ENCODE measurements around the gene EFCAB6. TPM values are rescaled to one million over a fixed set of nuclear protein-coding genes. Genes with fewer than 3 reads are reported as not detected.

The EFCAB6 gene
- total and polyA plus RNA-seq, 5 donors from 2014 or later = 0.18 to 0.77 (median 0.30) TPM; not detected in 2

DNA sequence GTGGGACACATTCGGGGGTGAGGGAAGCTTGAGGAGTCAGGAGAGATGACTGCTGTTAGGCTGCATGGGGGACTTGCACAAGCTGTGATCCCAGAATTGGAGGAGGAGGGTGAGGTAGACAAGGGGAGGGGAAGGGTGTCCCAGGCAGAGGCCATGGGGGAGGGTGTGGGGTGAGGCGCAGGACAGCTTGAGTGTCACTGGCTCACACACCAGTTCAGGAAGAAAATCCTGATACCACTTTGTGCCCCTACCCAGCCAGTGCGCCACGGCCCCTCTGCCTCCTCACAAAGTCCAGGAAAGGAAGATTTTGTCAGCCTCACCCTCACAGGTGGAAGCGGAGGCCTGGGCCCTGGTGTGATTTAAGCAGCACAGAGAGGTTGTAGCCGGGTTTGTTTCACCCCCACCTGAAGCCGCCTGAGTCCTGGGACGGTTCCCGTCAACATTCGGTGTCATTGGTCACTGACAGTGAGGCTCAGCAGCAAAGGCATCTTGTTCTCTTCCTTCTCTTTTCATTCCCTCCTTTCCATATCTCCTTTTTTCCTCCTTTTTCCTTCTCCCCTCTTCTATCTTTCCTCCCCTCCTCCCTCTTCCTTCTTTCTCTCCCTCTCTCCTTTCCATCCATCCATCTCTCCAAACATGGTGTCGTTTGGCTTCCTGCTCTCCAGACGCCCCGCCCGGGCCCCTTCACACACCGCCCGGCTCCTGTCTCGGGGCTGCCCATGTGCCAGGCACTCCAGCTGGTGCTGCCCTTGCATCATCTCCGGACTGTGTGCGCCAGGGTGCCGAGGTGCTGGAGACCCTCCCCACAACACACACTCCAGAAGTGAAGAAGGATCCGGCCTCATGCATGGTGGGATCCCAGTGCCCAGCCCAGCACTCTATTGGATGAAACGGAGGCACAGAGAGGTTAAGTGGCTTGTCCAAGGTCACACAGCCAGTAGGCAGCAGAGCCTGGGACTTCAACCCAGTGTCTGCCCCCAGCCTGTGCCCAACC, 311.0 kb downstream of the EFCAB6 start:
- peaks cover 0 to 2% (median 0%) of the 10 kb centered on the region in 7 donors for H3K9me3 Mint-ChIP-seq
- DNase-seq (no peak), ATAC-seq (ENCODE audit: low read depth in 2 of 2) (no peak)
- Histone ChIP-seq H3K27ac (ENCODE audit: insufficient read depth, low read length, poor library complexity, severe bottlenecking) (no peak overlapping the region), H3K9me3 (ENCODE audit: control insufficient read depth in 2 of 2, low read length in 2 of 2) (no peaks in the 10 kb centered on the region), H3K27me3 (ENCODE audit: control insufficient read depth, insufficient read depth, low read length) (no peaks in the 10 kb centered on the region), H3K4me1 (ENCODE audit: control insufficient read depth, insufficient read depth, low read length, poor library complexity, severe bottlenecking) (no peaks in the 10 kb centered on the region), H3K36me3 (ENCODE audit: control insufficient read depth, insufficient read depth, low read length) (no peaks in the 10 kb centered on the region), H3K4me3 (ENCODE audit: low read depth, low read length) (no peak overlapping the region)
- no peaks in the 10 kb centered on the region for H3K27me3 Mint-ChIP-seq
- H3K4me3 Mint-ChIP-seq = no peak overlapping the region
- H3K27ac Mint-ChIP-seq = peak overlapping the region in 1 of 3 donors; percentile 74
- no peaks in the 10 kb centered on the region for H3K36me3 Mint-ChIP-seq
- H3K4me1 Mint-ChIP-seq = no peaks in the 10 kb centered on the region

DNA sequence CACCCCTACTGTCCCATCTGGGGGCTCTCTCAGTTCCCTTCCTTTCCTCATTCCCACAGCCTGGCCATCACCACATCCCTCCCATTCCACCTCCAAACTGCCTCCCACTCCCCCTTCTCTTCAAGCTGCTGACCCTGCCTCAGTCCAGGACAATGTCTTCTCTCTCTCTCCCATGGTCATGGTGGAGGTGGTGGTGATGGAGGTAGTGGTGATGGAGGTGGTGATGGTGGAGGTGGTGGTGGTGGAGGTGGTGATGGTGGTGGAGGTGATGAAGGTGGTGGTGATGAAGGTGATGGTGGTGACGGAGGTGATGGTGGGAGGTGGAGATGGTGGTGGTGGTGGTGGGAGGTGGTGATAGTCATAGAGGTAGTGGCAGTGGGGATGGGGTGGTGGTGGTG, 313.2 kb downstream of the EFCAB6 start:
- no peak overlapping the region for H3K4me3 Mint-ChIP-seq
- no peaks in the 10 kb centered on the region for H3K4me1 Mint-ChIP-seq
- Histone ChIP-seq H3K4me1 (ENCODE audit: control insufficient read depth, insufficient read depth, low read length, poor library complexity, severe bottlenecking) (no peaks in the 10 kb centered on the region), H3K27ac (ENCODE audit: insufficient read depth, low read length, poor library complexity, severe bottlenecking) (no peak overlapping the region), H3K36me3 (ENCODE audit: control insufficient read depth, insufficient read depth, low read length) (no peaks in the 10 kb centered on the region), H3K4me3 (ENCODE audit: low read depth, low read length) (no peak overlapping the region), H3K9me3 (ENCODE audit: control insufficient read depth in 2 of 2, low read length in 2 of 2) (no peaks in the 10 kb centered on the region), H3K27me3 (ENCODE audit: control insufficient read depth, insufficient read depth, low read length) (no peaks in the 10 kb centered on the region)
- H3K9me3 Mint-ChIP-seq = peaks cover 0 to 2% (median 0%) of the 10 kb centered on the region in 7 donors
- ATAC-seq (ENCODE audit: low read depth in 2 of 2) (no peak), DNase-seq (no peak)
- H3K27me3 Mint-ChIP-seq = no peaks in the 10 kb centered on the region
- H3K27ac Mint-ChIP-seq = no peak overlapping the region
- H3K36me3 Mint-ChIP-seq = no peaks in the 10 kb centered on the region

DNA sequence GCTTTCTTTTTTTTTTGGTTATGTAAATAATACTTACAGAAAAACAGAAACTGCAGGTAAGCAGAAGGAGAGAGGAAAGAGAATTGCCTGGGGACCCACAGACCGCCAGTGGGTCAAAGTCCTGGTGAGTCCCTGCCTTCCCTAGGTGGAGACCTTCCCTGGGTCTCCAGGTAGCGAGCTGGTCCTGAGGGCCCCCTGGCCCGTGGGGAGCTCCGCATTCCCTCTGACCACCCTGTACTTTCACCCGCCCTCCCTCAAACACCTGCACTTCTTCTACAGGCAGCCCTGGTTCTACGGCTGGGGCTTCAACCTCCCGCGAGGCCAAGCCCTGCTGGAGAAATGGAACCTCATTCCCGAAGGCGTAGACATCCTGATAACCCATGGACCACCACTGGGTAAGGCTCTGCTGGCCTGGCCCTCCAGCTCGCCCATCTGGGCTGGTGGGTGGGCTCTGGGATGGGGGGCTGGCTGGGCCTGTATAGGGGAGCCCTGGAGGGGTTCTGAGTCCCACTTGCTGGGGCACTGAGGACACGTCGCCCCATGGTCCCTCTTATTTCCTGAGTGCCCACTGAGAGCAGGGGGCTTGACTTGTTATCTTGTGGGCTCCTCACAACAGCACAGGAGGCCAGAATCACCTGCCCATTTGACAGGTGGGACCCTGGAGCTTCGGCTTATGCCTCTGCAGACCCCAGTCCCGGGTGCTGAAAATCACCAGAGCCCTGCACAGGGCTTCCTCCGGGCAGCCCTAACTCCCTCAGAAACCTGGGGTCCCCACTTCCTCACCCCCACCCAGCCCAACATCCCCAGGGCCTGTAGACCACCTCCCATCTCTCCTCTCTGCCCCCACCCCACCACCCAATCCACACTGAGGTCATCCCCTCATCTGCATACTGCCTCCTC, 313.9 kb downstream of the EFCAB6 start:
- Histone ChIP-seq H3K27me3 (ENCODE audit: control insufficient read depth, insufficient read depth, low read length) (no peaks in the 10 kb centered on the region), H3K4me1 (ENCODE audit: control insufficient read depth, insufficient read depth, low read length, poor library complexity, severe bottlenecking) (no peaks in the 10 kb centered on the region), H3K9me3 (ENCODE audit: control insufficient read depth in 2 of 2, low read length in 2 of 2) (no peaks in the 10 kb centered on the region), H3K36me3 (ENCODE audit: control insufficient read depth, insufficient read depth, low read length) (no peaks in the 10 kb centered on the region), H3K27ac (ENCODE audit: insufficient read depth, low read length, poor library complexity, severe bottlenecking) (no peak overlapping the region), H3K4me3 (ENCODE audit: low read depth, low read length) (no peak overlapping the region)
- Mint-ChIP-seq H3K4me3 (no peak overlapping the region), H3K9me3 (peaks cover 0 to 2% (median 0%) of the 10 kb centered on the region in 7 donors), H3K27ac (no peak overlapping the region), H3K27me3 (no peaks in the 10 kb centered on the region), H3K36me3 (no peaks in the 10 kb centered on the region), H3K4me1 (no peaks in the 10 kb centered on the region)
- ATAC-seq (ENCODE audit: low read depth in 2 of 2) (no peak), DNase-seq (no peak)

DNA sequence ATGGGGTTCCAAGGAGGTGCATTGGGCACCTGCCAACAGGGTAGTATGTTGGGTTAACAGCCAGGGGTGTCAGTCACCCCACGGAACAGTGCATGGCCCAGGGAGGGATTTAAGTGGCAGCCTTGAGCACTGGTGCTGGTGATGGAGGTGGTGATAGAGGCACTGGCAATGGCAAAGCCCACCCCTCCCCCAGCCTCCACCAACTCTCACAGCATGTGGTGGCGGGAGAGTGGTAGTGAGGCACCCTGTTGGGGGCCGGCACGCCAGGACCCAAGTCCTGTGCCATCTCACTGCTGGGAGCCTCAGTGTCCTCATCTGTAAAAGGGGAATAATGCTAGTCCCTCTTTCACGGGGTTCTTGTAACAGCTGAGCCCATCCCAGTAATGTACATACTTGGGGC, 318.8 kb downstream of the EFCAB6 start:
- H3K4me1 ChIP-seq (ENCODE audit: control insufficient read depth, insufficient read depth, low read length, poor library complexity, severe bottlenecking) = no peaks in the 10 kb centered on the region
- ATAC-seq (ENCODE audit: low read depth in 2 of 2) = no peak
- H3K27me3 Mint-ChIP-seq = no peaks in the 10 kb centered on the region
- H3K27me3 ChIP-seq (ENCODE audit: control insufficient read depth, insufficient read depth, low read length) = no peaks in the 10 kb centered on the region
- peaks cover 0 to 2% (median 1%) of the 10 kb centered on the region in 7 donors for H3K9me3 Mint-ChIP-seq
- peaks cover 0 to 2% of the 10 kb centered on the region in 2 experiments for H3K9me3 ChIP-seq (ENCODE audit: control insufficient read depth in 2 of 2, low read length in 2 of 2)
- no peak overlapping the region for H3K4me3 ChIP-seq (ENCODE audit: low read depth, low read length)
- H3K27ac ChIP-seq (ENCODE audit: insufficient read depth, low read length, poor library complexity, severe bottlenecking) = no peak overlapping the region
- H3K36me3 Mint-ChIP-seq = no peaks in the 10 kb centered on the region
- DNase-seq = no peak
- no peaks in the 10 kb centered on the region for H3K36me3 ChIP-seq (ENCODE audit: control insufficient read depth, insufficient read depth, low read length)
- H3K27ac Mint-ChIP-seq = no peak overlapping the region
- no peak overlapping the region for H3K4me3 Mint-ChIP-seq
- H3K4me1 Mint-ChIP-seq = no peaks in the 10 kb centered on the region

DNA sequence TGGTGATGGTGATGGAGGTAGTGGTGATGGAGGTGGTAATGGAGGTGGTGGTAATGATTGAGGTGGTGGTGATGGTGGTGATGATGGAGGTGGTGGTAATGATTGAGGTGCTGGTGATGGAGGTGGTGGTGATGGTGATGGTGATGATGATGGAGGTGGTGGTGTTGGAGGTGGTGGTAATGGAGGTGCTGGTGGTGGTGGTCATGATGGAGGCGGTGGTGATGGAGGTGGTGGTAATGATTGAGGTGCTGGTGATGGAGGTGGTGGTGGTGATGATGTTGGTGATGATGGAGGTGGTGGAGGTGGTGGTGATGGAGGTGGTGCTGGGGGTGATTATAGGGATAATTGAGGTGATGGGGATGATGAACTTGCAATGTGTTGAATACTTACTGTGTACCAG, 320.4 kb downstream of the EFCAB6 start:
- Histone ChIP-seq H3K27ac (ENCODE audit: insufficient read depth, low read length, poor library complexity, severe bottlenecking) (no peak overlapping the region), H3K4me3 (ENCODE audit: low read depth, low read length) (no peak overlapping the region), H3K27me3 (ENCODE audit: control insufficient read depth, insufficient read depth, low read length) (no peaks in the 10 kb centered on the region), H3K4me1 (ENCODE audit: control insufficient read depth, insufficient read depth, low read length, poor library complexity, severe bottlenecking) (no peaks in the 10 kb centered on the region), H3K9me3 (ENCODE audit: control insufficient read depth in 2 of 2, low read length in 2 of 2) (peaks cover 0 to 2% of the 10 kb centered on the region in 2 experiments), H3K36me3 (ENCODE audit: control insufficient read depth, insufficient read depth, low read length) (no peaks in the 10 kb centered on the region)
- Mint-ChIP-seq H3K4me1 (no peaks in the 10 kb centered on the region), H3K36me3 (no peaks in the 10 kb centered on the region), H3K27ac (no peak overlapping the region), H3K27me3 (no peaks in the 10 kb centered on the region), H3K9me3 (peaks cover 0 to 2% (median 0%) of the 10 kb centered on the region in 7 donors), H3K4me3 (no peak overlapping the region)
- DNase-seq (no peak), ATAC-seq (ENCODE audit: low read depth in 2 of 2) (no peak)

DNA sequence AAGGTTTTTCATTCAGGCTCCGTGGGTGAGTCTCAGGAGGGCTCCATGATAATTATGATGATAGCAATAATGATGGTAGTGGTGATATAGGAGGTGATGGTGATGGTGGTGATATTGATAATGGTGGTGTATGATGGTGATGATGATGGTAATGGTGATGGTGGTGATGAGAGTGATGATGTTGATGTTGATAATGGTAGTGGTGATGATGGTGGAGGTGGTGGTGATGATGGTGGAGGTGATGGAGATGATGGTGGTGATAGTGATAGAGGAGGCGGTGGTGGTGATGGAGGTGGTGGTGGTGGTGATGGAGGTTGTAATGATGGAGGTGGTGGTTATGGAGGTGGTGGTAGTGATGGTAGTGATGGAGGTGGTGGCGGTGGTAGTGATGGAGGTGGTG, 320.9 kb downstream of the EFCAB6 start:
- no peaks in the 10 kb centered on the region for H3K4me1 Mint-ChIP-seq
- no peaks in the 10 kb centered on the region for H3K4me1 ChIP-seq (ENCODE audit: control insufficient read depth, insufficient read depth, low read length, poor library complexity, severe bottlenecking)

DNA sequence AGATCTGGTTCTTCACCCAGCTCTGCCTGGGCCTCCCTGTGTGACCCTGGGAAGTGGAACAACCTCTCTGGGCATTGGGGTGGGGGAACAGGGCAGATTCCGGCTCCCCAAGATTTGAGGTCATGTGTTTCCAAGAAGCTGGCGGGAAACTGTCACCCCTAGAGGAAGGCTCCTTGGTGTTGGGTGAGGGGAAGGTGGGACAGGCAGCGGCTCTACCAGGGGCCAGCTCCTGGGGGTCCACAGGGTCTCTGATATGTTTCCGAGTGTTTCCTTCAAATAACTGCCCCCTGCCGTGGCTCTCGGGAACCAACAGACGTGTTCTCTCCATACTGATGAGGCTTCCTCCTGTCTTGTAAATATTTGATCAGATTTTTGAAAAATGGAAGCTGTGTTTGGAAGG, 321.8 kb downstream of the EFCAB6 start:
- Mint-ChIP-seq H3K27ac (no peak overlapping the region), H3K4me1 (no peaks in the 10 kb centered on the region), H3K9me3 (peaks cover 0 to 2% (median 0%) of the 10 kb centered on the region in 7 donors), H3K4me3 (no peak overlapping the region), H3K27me3 (no peaks in the 10 kb centered on the region), H3K36me3 (no peaks in the 10 kb centered on the region)
- ATAC-seq (ENCODE audit: low read depth in 2 of 2) (no peak), DNase-seq (no peak)
- no peaks in the 10 kb centered on the region for H3K36me3 ChIP-seq (ENCODE audit: control insufficient read depth, insufficient read depth, low read length)
- H3K27ac ChIP-seq (ENCODE audit: insufficient read depth, low read length, poor library complexity, severe bottlenecking) = no peak overlapping the region
- no peak overlapping the region for H3K4me3 ChIP-seq (ENCODE audit: low read depth, low read length)
- H3K9me3 ChIP-seq (ENCODE audit: control insufficient read depth in 2 of 2, low read length in 2 of 2) = peaks cover 0 to 2% of the 10 kb centered on the region in 2 experiments
- H3K4me1 ChIP-seq (ENCODE audit: control insufficient read depth, insufficient read depth, low read length, poor library complexity, severe bottlenecking) = no peaks in the 10 kb centered on the region
- H3K27me3 ChIP-seq (ENCODE audit: control insufficient read depth, insufficient read depth, low read length) = no peaks in the 10 kb centered on the region

More for the DNA sequence above, 320.9 kb downstream of the EFCAB6 start:
- Mint-ChIP-seq H3K36me3 (no peaks in the 10 kb centered on the region), H3K9me3 (peaks cover 0 to 2% (median 0%) of the 10 kb centered on the region in 7 donors), H3K27me3 (no peaks in the 10 kb centered on the region), H3K27ac (no peak overlapping the region), H3K4me3 (no peak overlapping the region)
- Histone ChIP-seq H3K27me3 (ENCODE audit: control insufficient read depth, insufficient read depth, low read length) (no peaks in the 10 kb centered on the region), H3K9me3 (ENCODE audit: control insufficient read depth in 2 of 2, low read length in 2 of 2) (peaks cover 0 to 2% of the 10 kb centered on the region in 2 experiments), H3K36me3 (ENCODE audit: control insufficient read depth, insufficient read depth, low read length) (no peaks in the 10 kb centered on the region), H3K27ac (ENCODE audit: insufficient read depth, low read length, poor library complexity, severe bottlenecking) (no peak overlapping the region), H3K4me3 (ENCODE audit: low read depth, low read length) (no peak overlapping the region)
- ATAC-seq (ENCODE audit: low read depth in 2 of 2) (no peak), DNase-seq (no peak)

All from CD4-positive, CD25-positive, alpha-beta regulatory T cell (primary cell).